GM23338 (cell line): ENCODE results near the gene DZIP1. TPM values are rescaled to one million over a fixed set of nuclear protein-coding genes. Genes with fewer than 3 reads are reported as not detected.

Source experiments
- ATAC-seq: fragments of 200-7000 bp; cut with Tn5 transposase; 3 replicates; pipeline ENCODE4 v1.9.1; 2020
- DNase-seq: peaks from one replicate; pipeline ENCODE4 v3.0.0-alpha.2; 2015; ENCODE audit warnings: low spot score
- H2AFZ ChIP-seq: fragments of 200-600 bp; sonication (generic); 2 replicates; pipeline ENCODE4 v1.8.0; 2016; ENCODE audit warnings: antibody characterized with exemption, mild to moderate bottlenecking, moderate library complexity
- H3F3A ChIP-seq: fragments of 200-600 bp; sonication (generic); replicated peaks from 2 replicates; pipeline ENCODE4 v1.8.0; 2017; ENCODE audit warnings: antibody characterized with exemption, mixed run types, low read depth
- H3K27ac ChIP-seq: fragments of 200-600 bp; sonication (generic); 2 replicates; pipeline ENCODE4 v1.6.1; 2016; ENCODE audit warnings: low read depth
- H3K27me3 ChIP-seq: fragments of 200-600 bp; sonication (generic); 2 replicates; pipeline ENCODE4 v1.8.0; 2016; ENCODE audit warnings: mild to moderate bottlenecking, mixed run types, moderate library complexity; ENCODE audit not compliant: insufficient read depth
- H3K36me3 ChIP-seq: fragments of 200-600 bp; sonication (generic); 2 replicates; pipeline ENCODE4 v1.8.0; 2016; ENCODE audit warnings: mild to moderate bottlenecking; ENCODE audit not compliant: insufficient read depth
- H3K4me1 ChIP-seq: fragments of 200-600 bp; sonication (generic); 2 replicates; pipeline ENCODE4 v1.8.0; 2016; ENCODE audit warnings: mild to moderate bottlenecking, moderate library complexity; ENCODE audit not compliant: insufficient read depth
- H3K4me2 ChIP-seq: fragments of 200-600 bp; sonication (generic); 2 replicates; pipeline ENCODE4 v1.7.1; 2017; ENCODE audit warnings: mixed run types
- H3K4me3 ChIP-seq: fragments of 200-600 bp; sonication (generic); 2 replicates; pipeline ENCODE4 v1.6.1; 2016; ENCODE audit warnings: mixed run types
- H3K79me2 ChIP-seq: fragments of 200-600 bp; sonication (generic); replicated peaks from 2 replicates; pipeline ENCODE4 v1.8.0; 2017; ENCODE audit warnings: mild to moderate bottlenecking; ENCODE audit not compliant: insufficient read depth
- H3K9me2 ChIP-seq: fragments of 200-600 bp; sonication (generic); 2 replicates; pipeline ENCODE4 v1.8.0; 2017; ENCODE audit not compliant: insufficient read depth
- H4K20me1 ChIP-seq: fragments of 200-600 bp; sonication (generic); replicated peaks from 2 replicates; pipeline ENCODE4 v1.8.0; 2017; ENCODE audit warnings: mild to moderate bottlenecking; ENCODE audit not compliant: insufficient read depth
- H3K27ac Mint-ChIP-seq: 2 replicates; pipeline ENCODE4 v1.8.0; 2020; ENCODE audit warnings: inconsistent platforms, mild to moderate bottlenecking, moderate library complexity, mixed read lengths
- H3K27me3 Mint-ChIP-seq: 3 replicates; pipeline ENCODE4 v1.8.0; 2022; ENCODE audit warnings: low read depth, mild to moderate bottlenecking, moderate library complexity, mixed read lengths, inconsistent platforms; ENCODE audit not compliant: insufficient read depth, poor library complexity
- H3K36me3 Mint-ChIP-seq: 3 replicates; pipeline ENCODE4 v1.8.0; 2021; ENCODE audit warnings: low read depth, mild to moderate bottlenecking, inconsistent platforms, moderate library complexity, mixed read lengths
- H3K4me1 Mint-ChIP-seq: 3 replicates; pipeline ENCODE4 v1.8.0; 2020; ENCODE audit warnings: mild to moderate bottlenecking, inconsistent platforms, mixed read lengths
- H3K4me3 Mint-ChIP-seq: 3 replicates; pipeline ENCODE4 v1.8.0; 2021; ENCODE audit warnings: moderate library complexity, mild to moderate bottlenecking, inconsistent platforms, mixed read lengths
- H3K9me3 Mint-ChIP-seq: 3 replicates; pipeline ENCODE4 v1.8.0; 2020; ENCODE audit warnings: moderate library complexity, mild to moderate bottlenecking, inconsistent platforms, mixed read lengths
- CTCF ChIP-seq, 2 experiments: fragments of 200-600 bp in 1 of 2; sonication (generic) in 1 of 2; conservative IDR thresholded peaks; 2 replicates each; pipeline versions ENCODE4 v1.5.1 to v1.6.1; 2016 to 2017; ENCODE audit warnings: antibody characterized with exemption in 2 of 2, low read depth in 2 of 2, mild to moderate bottlenecking in 2 of 2, moderate library complexity in 1 of 2
- EZH2 ChIP-seq: fragments of 200-600 bp; sonication (generic); IDR thresholded peaks from one replicate; pipeline ENCODE4 v1.8.0; 2017; ENCODE audit warnings: antibody characterized with exemption, mild to moderate bottlenecking, low read depth; ENCODE audit not compliant: unreplicated experiment
- JUNB ChIP-seq: IDR thresholded peaks from one replicate; pipeline ENCODE4 v1.6.1; 2016; ENCODE audit warnings: antibody characterized with exemption; ENCODE audit not compliant: unreplicated experiment
- REST ChIP-seq: IDR thresholded peaks from one replicate; pipeline ENCODE4 v1.6.1; 2018; ENCODE audit warnings: antibody characterized with exemption; ENCODE audit not compliant: unreplicated experiment
- ZNF114 ChIP-seq: fragments of 250-450 bp; sonication (Bioruptor Pico); IDR thresholded peaks from 2 replicates; pipeline ENCODE4 v1.5.0; 2020; ENCODE audit warnings: mild to moderate bottlenecking, moderate library complexity
- ZNF462 ChIP-seq: fragments of 250-450 bp; sonication (Bioruptor Pico); IDR thresholded peaks from 2 replicates; pipeline ENCODE4 v1.5.0; 2020; ENCODE audit warnings: mild to moderate bottlenecking, moderate library complexity
- polyA plus RNA-seq: library from polyadenylated mRNA; unstranded; fragments of >200 nt; fragmentation: Nextera tagmentation; extraction: Ambion mirVana; gene quantifications from 2 replicates; pipeline ENCODE4 v1.2.1, GENCODE V29; 2016
- total RNA-seq: library from RNA; depleted of rRNA; stranded (reverse); fragments of >200 nt; shearing (Covaris generic); gene quantifications from 2 replicates; pipeline ENCODE4 v1.2.3, GENCODE V29; 2014

DZIP1 gene
- total and polyA plus RNA-seq, 2 experiments from 2014 or later = 10.6 to 24.2 TPM

GRCh38 chr13:95626768-95627167 is 17.7 kb downstream of the DZIP1 start (continued):
- no peak for TF ChIP-seq ZNF462 (CRISPR knock-in tag)
- TF ChIP-seq CTCF (conservative IDR thresholded peaks at IDR 0.05; ENCODE audit: low read depth in 2 of 2) = no peak
- no peak for TF ChIP-seq JUNB
- TF ChIP-seq ZNF114 (CRISPR knock-in tag) = no peak

- Histone ChIP-seq H2AFZ (no peak overlapping the region), H3K79me2 (no peaks in the 10 kb centered on the region), H3K27ac (no peak overlapping the region), H3F3A (no peaks in the 10 kb centered on the region), H3K4me1 (no peaks in the 10 kb centered on the region), H4K20me1 (no peaks in the 10 kb centered on the region), H3K36me3 (peaks cover 25% of the 10 kb centered on the region), H3K4me2 (no peak overlapping the region), H3K27me3 (no peaks in the 10 kb centered on the region), H3K9me2 (no peaks in the 10 kb centered on the region), H3K4me3 (no peak overlapping the region)
- no peak overlapping the region for H3K4me3 Mint-ChIP-seq
- H3K9me3 Mint-ChIP-seq = no peaks in the 10 kb centered on the region
- peaks cover 61% of the 10 kb centered on the region for H3K36me3 Mint-ChIP-seq
- H3K4me1 Mint-ChIP-seq = peaks cover 5% of the 10 kb centered on the region; the same call in 1 of the 3 replicates
- H3K27me3 Mint-ChIP-seq = peaks cover 2% of the 10 kb centered on the region
- no peak overlapping the region for H3K27ac Mint-ChIP-seq
- DNase-seq = peak; percentile 90
- ATAC-seq = peak; percentile 100
- no peak for TF ChIP-seq EZH2
- TF ChIP-seq CTCF (conservative IDR thresholded peaks at IDR 0.05; ENCODE audit: low read depth in 2 of 2) = peak; percentile 81 to 88
- no peak for TF ChIP-seq REST
- no peak for TF ChIP-seq ZNF114 (CRISPR knock-in tag)
Measured at GRCh38 chr13:95624020-95624419, 20.5 kb downstream of the DZIP1 start.
